ENCODE data around the gene CDC42BPB.

The CDC42BPB gene

GRCh38 chr14:102966681-102967505 lies 90.5 kb downstream of the CDC42BPB start:
- DNase-seq (ENCODE audit: low spot score), result no peak

GRCh38 chr14:102965971-102966655 lies 91.2 kb downstream of the CDC42BPB start:
- DNase-seq (ENCODE audit: low spot score), result no peak

- DNase-seq (ENCODE audit: low spot score), result no peak
These were observed 92.1 kb downstream of the CDC42BPB start for GRCh38 chr14:102965282-102965681.

- DNase-seq (ENCODE audit: low spot score), result no peak
These were observed 93.1 kb downstream of the CDC42BPB start for GRCh38 chr14:102964152-102964730.

GRCh38 chr14:102962111-102962627 lies 95.2 kb downstream of the CDC42BPB start:
- DNase-seq (ENCODE audit: low spot score), result no peak

- no peak for DNase-seq (ENCODE audit: low spot score)
These were observed 98.9 kb downstream of the CDC42BPB start for GRCh38 chr14:102958461-102958860.

- no peak for DNase-seq (ENCODE audit: low spot score)
These were observed 100.1 kb downstream of the CDC42BPB start for GRCh38 chr14:102957222-102957621.

- no peak for DNase-seq (ENCODE audit: low spot score)
These were observed 101.5 kb downstream of the CDC42BPB start for GRCh38 chr14:102955636-102956408.

GRCh38 chr14:102954081-102954789 lies 103.1 kb downstream of the CDC42BPB start:
- DNase-seq (ENCODE audit: low spot score), result no peak

- DNase-seq (ENCODE audit: low spot score), result no peak
These were observed 104.2 kb downstream of the CDC42BPB start for GRCh38 chr14:102953100-102953499.

GRCh38 chr14:102952276-102952675 lies 105.1 kb downstream of the CDC42BPB start:
- no peak for DNase-seq (ENCODE audit: low spot score)

GRCh38 chr14:102951799-102952198 lies 105.5 kb downstream of the CDC42BPB start:
- no peak for DNase-seq (ENCODE audit: low spot score)

GRCh38 chr14:102951034-102951433 lies 106.3 kb downstream of the CDC42BPB start:
- DNase-seq (ENCODE audit: low spot score), result no peak

GRCh38 chr14:102949801-102950451 lies 107.4 kb downstream of the CDC42BPB start:
- DNase-seq (ENCODE audit: low spot score), result no peak

- no peak for DNase-seq (ENCODE audit: low spot score)
These were observed 108.1 kb downstream of the CDC42BPB start for GRCh38 chr14:102949062-102949800.

- no peak for DNase-seq (ENCODE audit: low spot score)
These were observed 108.7 kb downstream of the CDC42BPB start for GRCh38 chr14:102948698-102949061.

GRCh38 chr14:102947321-102948103 lies 109.8 kb downstream of the CDC42BPB start:
- no peak for DNase-seq (ENCODE audit: low spot score)

GRCh38 chr14:102945346-102946130 lies 111.8 kb downstream of the CDC42BPB start:
- no peak for DNase-seq (ENCODE audit: low spot score)
